Measurements from ENCODE around the gene STK25. TPM values are rescaled to one million over a fixed set of nuclear protein-coding genes. Genes with fewer than 3 reads are reported as not detected.
"Not testable (repeated sequence)": the region's sequence is repeated elsewhere in the genome, so short reads cannot be mapped to it uniquely, and the experiment has no call there.

Gene STK25
- total RNA-seq, 2 experiments from 2014 or later: 108 to 130 TPM

GRCh38 chr2:241467777-241468475 is 40.5 kb downstream of the STK25 start:
- Mint-ChIP-seq H3K27ac (no peak overlapping the region), H3K4me1 (no peaks in the 10 kb centered on the region), H3K36me3 (no peaks in the 10 kb centered on the region), H3K4me3 (no peak overlapping the region), H3K9me3 (ENCODE audit: low read depth) (no peaks in the 10 kb centered on the region), H3K27me3 (peaks cover 3% of the 10 kb centered on the region)
- CTCF ChIA-PET: no interaction called here
- DNase-seq: no peak
- no peak for ATAC-seq

GRCh38 chr2:241466230-241466629 is 42.2 kb downstream of the STK25 start:
- Mint-ChIP-seq H3K27ac (no peak overlapping the region), H3K4me3 (no peak overlapping the region), H3K4me1 (no peaks in the 10 kb centered on the region), H3K27me3 (no peaks in the 10 kb centered on the region), H3K9me3 (ENCODE audit: low read depth) (no peaks in the 10 kb centered on the region), H3K36me3 (no peaks in the 10 kb centered on the region)
- CTCF ChIA-PET: no interaction called here
- DNase-seq (no peak), ATAC-seq (no peak)

- CTCF ChIA-PET: no interaction called here
- H3K9me3 Mint-ChIP-seq (ENCODE audit: low read depth): no peaks in the 10 kb centered on the region
- no peak overlapping the region for H3K27ac Mint-ChIP-seq
- no peak overlapping the region for H3K4me3 Mint-ChIP-seq
- DNase-seq: no peak
- H3K27me3 Mint-ChIP-seq: no peaks in the 10 kb centered on the region
- H3K4me1 Mint-ChIP-seq: no peaks in the 10 kb centered on the region
- ATAC-seq: no peak
- H3K36me3 Mint-ChIP-seq: no peaks in the 10 kb centered on the region
Measured at GRCh38 chr2:241465543-241465942, 42.8 kb downstream of the STK25 start.

GRCh38 chr2:241463276-241464135 is 44.9 kb downstream of the STK25 start:
- H3K36me3 Mint-ChIP-seq: no peaks in the 10 kb centered on the region
- H3K27ac Mint-ChIP-seq: no peak overlapping the region
- no peak overlapping the region for H3K4me3 Mint-ChIP-seq
- CTCF ChIA-PET: no interaction called here
- DNase-seq: no peak
- H3K27me3 Mint-ChIP-seq: no peaks in the 10 kb centered on the region
- no peaks in the 10 kb centered on the region for H3K9me3 Mint-ChIP-seq (ENCODE audit: low read depth)
- H3K4me1 Mint-ChIP-seq: no peaks in the 10 kb centered on the region
- ATAC-seq: no peak

- Mint-ChIP-seq H3K27ac (no peak overlapping the region), H3K4me3 (no peak overlapping the region), H3K4me1 (no peaks in the 10 kb centered on the region), H3K27me3 (no peaks in the 10 kb centered on the region), H3K36me3 (no peaks in the 10 kb centered on the region), H3K9me3 (ENCODE audit: low read depth) (no peaks in the 10 kb centered on the region)
- CTCF ChIA-PET: no interaction called here
- ATAC-seq (no peak), DNase-seq (no peak)
Measured at GRCh38 chr2:241461693-241462677, 46.4 kb downstream of the STK25 start.

GRCh38 chr2:241460631-241461030 is 47.8 kb downstream of the STK25 start:
- ATAC-seq: no peak
- no peaks in the 10 kb centered on the region for H3K9me3 Mint-ChIP-seq (ENCODE audit: low read depth)

GRCh38 chr2:241459520-241459919 is 48.9 kb downstream of the STK25 start:
- no peaks in the 10 kb centered on the region for H3K4me1 Mint-ChIP-seq
- DNase-seq (no peak), ATAC-seq (no peak)
- H3K36me3 Mint-ChIP-seq: no peaks in the 10 kb centered on the region
- no peak overlapping the region for H3K27ac Mint-ChIP-seq
- CTCF ChIA-PET: no interaction called here
- no peak overlapping the region for H3K4me3 Mint-ChIP-seq
- H3K27me3 Mint-ChIP-seq: no peaks in the 10 kb centered on the region
- H3K9me3 Mint-ChIP-seq (ENCODE audit: low read depth): no peaks in the 10 kb centered on the region

More at GRCh38 chr2:241460631-241461030, 47.8 kb downstream of the STK25 start:
- no peak overlapping the region for H3K4me3 Mint-ChIP-seq
- DNase-seq: no peak
- H3K4me1 Mint-ChIP-seq: no peaks in the 10 kb centered on the region
- no peaks in the 10 kb centered on the region for H3K27me3 Mint-ChIP-seq
- H3K27ac Mint-ChIP-seq: no peak overlapping the region
- CTCF ChIA-PET: no interaction called here
- H3K36me3 Mint-ChIP-seq: no peaks in the 10 kb centered on the region

- no peak for ATAC-seq
- H3K4me3 Mint-ChIP-seq: no peak overlapping the region
- no peaks in the 10 kb centered on the region for H3K4me1 Mint-ChIP-seq
- no peak overlapping the region for H3K27ac Mint-ChIP-seq
- no peak for DNase-seq
- no peaks in the 10 kb centered on the region for H3K9me3 Mint-ChIP-seq (ENCODE audit: low read depth)
- CTCF ChIA-PET: no interaction called here
- no peaks in the 10 kb centered on the region for H3K36me3 Mint-ChIP-seq
- H3K27me3 Mint-ChIP-seq: no peaks in the 10 kb centered on the region
Measured at GRCh38 chr2:241458687-241459086, 49.7 kb downstream of the STK25 start.

GRCh38 chr2:241456546-241456945 is 51.8 kb downstream of the STK25 start:
- DNase-seq: no peak
- H3K4me3 Mint-ChIP-seq: no peak overlapping the region
- ATAC-seq: no peak
- no peak overlapping the region for H3K27ac Mint-ChIP-seq
- no peaks in the 10 kb centered on the region for H3K4me1 Mint-ChIP-seq
- no peaks in the 10 kb centered on the region for H3K36me3 Mint-ChIP-seq
- H3K27me3 Mint-ChIP-seq: no peaks in the 10 kb centered on the region
- CTCF ChIA-PET: no interaction called here
- H3K9me3 Mint-ChIP-seq (ENCODE audit: low read depth): no peaks in the 10 kb centered on the region

- H3K4me3 Mint-ChIP-seq: no peak overlapping the region
- CTCF ChIA-PET: interaction anchor here (1.0 kb wide), 1 partner anchor 172 kb away, joined by 4 read pairs; no protein-coding TSS in a partner anchor
Measured at GRCh38 chr2:241454837-241455485, 53.4 kb downstream of the STK25 start.

GRCh38 chr2:241453919-241454318 is 54.5 kb downstream of the STK25 start:
- CTCF ChIA-PET; H3K27ac Mint-ChIP-seq; H3K9me3 Mint-ChIP-seq (ENCODE audit: low read depth); H3K27me3 Mint-ChIP-seq; H3K4me1 Mint-ChIP-seq; DNase-seq; ATAC-seq; H3K4me3 Mint-ChIP-seq; H3K36me3 Mint-ChIP-seq: not testable (repeated sequence)

More at GRCh38 chr2:241454837-241455485, 53.4 kb downstream of the STK25 start:
- no peaks in the 10 kb centered on the region for H3K36me3 Mint-ChIP-seq
- no peak overlapping the region for H3K27ac Mint-ChIP-seq
- no peaks in the 10 kb centered on the region for H3K4me1 Mint-ChIP-seq
- no peaks in the 10 kb centered on the region for H3K9me3 Mint-ChIP-seq (ENCODE audit: low read depth)
- ATAC-seq (no peak), DNase-seq (no peak)
- no peaks in the 10 kb centered on the region for H3K27me3 Mint-ChIP-seq

GRCh38 chr2:241451840-241452506 is 56.4 kb downstream of the STK25 start:
- ATAC-seq (no peak), DNase-seq (no peak)
- Mint-ChIP-seq H3K27ac (no peak overlapping the region), H3K9me3 (ENCODE audit: low read depth) (no peaks in the 10 kb centered on the region), H3K4me3 (no peak overlapping the region), H3K27me3 (peaks cover 11% of the 10 kb centered on the region), H3K36me3 (no peaks in the 10 kb centered on the region), H3K4me1 (no peaks in the 10 kb centered on the region)
- CTCF ChIA-PET: no interaction called here

Data from activated CD8-positive, alpha-beta memory T cell treated with anti-CD3 and anti-CD28 coated beads, Interleukin-2, amount 10 ng/mL, durations not matched to agents 7 days and 5 days (primary cell).